K562 (cell line): ENCODE results near the gene JRKL. TPM values are rescaled to one million over a fixed set of nuclear protein-coding genes. Genes with fewer than 3 reads are reported as not detected.

ENCODE experiments used
- C11orf30 ChIP-seq: fragments of 450-650 bp; IDR thresholded peaks from 2 replicates; pipeline ENCODE4 v1.6.1; 2016; ENCODE audit warnings: low read depth, mild to moderate bottlenecking
- CEBPG ChIP-seq, 3 experiments: fragments of 200-800 bp in 1 of 3; sonication (Bioruptor generic) in 1 of 3; sonication (generic) in 1 of 3; formaldehyde crosslinking in 1 of 3; IDR thresholded peaks in 2 of 3; conservative IDR thresholded peaks in 1 of 3; 2 replicates each; pipeline versions ENCODE4 v1.6.1 to v1.8.0; 2016 to 2022; ENCODE audit warnings: missing compliant biosample characterization in 2 of 3, missing genetic modification characterization in 2 of 3, mild to moderate bottlenecking in 1 of 3, missing genetic modification reagents in 1 of 3
- E2F4 ChIP-seq: sonication (generic); formaldehyde crosslinking; IDR thresholded peaks from 2 replicates; pipeline ENCODE4 v1.8.0; 2022; ENCODE audit warnings: mild to moderate bottlenecking, low read depth, missing genetic modification reagents
- MAFG ChIP-seq: fragments of 450-650 bp; conservative IDR thresholded peaks from 2 replicates; pipeline ENCODE4 v1.6.1; 2016; ENCODE audit warnings: missing genetic modification characterization, missing compliant biosample characterization
- MCM5 ChIP-seq: fragments of 450-650 bp; IDR thresholded peaks from 2 replicates; pipeline ENCODE4 v1.6.1; 2016; ENCODE audit warnings: low read depth
- NFE2 ChIP-seq: IDR thresholded peaks from 2 replicates; pipeline ENCODE4 v1.6.1; 2014; ENCODE audit warnings: antibody characterized with exemption, low read depth
- PBX2 ChIP-seq, 2 experiments: IDR thresholded peaks in 1 of 2; conservative IDR thresholded peaks in 1 of 2; 2 replicates each; pipeline ENCODE4 v1.6.1; 2016; ENCODE audit warnings: low read depth in 2 of 2, mild to moderate bottlenecking in 1 of 2, missing compliant biosample characterization in 1 of 2, missing genetic modification characterization in 1 of 2, moderate library complexity in 1 of 2
- RFX1 ChIP-seq: fragments of 450-650 bp; IDR thresholded peaks from 2 replicates; pipeline ENCODE4 v1.6.1; 2016; ENCODE audit warnings: mild to moderate bottlenecking, moderate library complexity
- RHOXF2B ChIP-seq: fragments of 250-450 bp; sonication (Bioruptor Pico); conservative IDR thresholded peaks from 2 replicates; pipeline ENCODE4 v1.5.1; 2021
- SMARCE1 ChIP-seq: fragments of 450-650 bp; IDR thresholded peaks from 2 replicates; pipeline ENCODE4 v1.7.1; 2016; ENCODE audit warnings: mild to moderate bottlenecking
- TCF3 ChIP-seq: sonication (generic); formaldehyde crosslinking; IDR thresholded peaks from 2 replicates; pipeline ENCODE4 v1.4.0; 2020; ENCODE audit warnings: mild to moderate bottlenecking, missing genetic modification reagents
- ZC3H11A ChIP-seq: IDR thresholded peaks from 2 replicates; pipeline ENCODE4 v1.6.1; 2012; ENCODE audit warnings: low read depth, low read length, improper control_type of control experiment
- ZNF57 ChIP-seq: fragments of 450-650 bp; formaldehyde crosslinking; IDR thresholded peaks from 2 replicates; pipeline ENCODE4 v1.4.0; 2020; ENCODE audit warnings: mild to moderate bottlenecking, moderate library complexity
- ZNF644 ChIP-seq: fragments of 200-800 bp; sonication (Bioruptor generic); IDR thresholded peaks from 2 replicates; pipeline ENCODE4 v1.6.1; 2016; ENCODE audit warnings: low read depth, missing genetic modification characterization, missing compliant biosample characterization
- ZNF764 ChIP-seq: fragments of 250-450 bp; sonication (Bioruptor Pico); IDR thresholded peaks from 2 replicates; pipeline ENCODE4 v1.4.0; 2020; ENCODE audit warnings: low read depth, mild to moderate bottlenecking, moderate library complexity
- ZNF785 ChIP-seq: fragments of 250-450 bp; sonication (Bioruptor Pico); IDR thresholded peaks from 2 replicates; pipeline ENCODE4 v1.4.0; 2020; ENCODE audit warnings: mild to moderate bottlenecking
- polyA plus RNA-seq, 8 experiments: library from polyadenylated mRNA; depleted of rRNA in 4 of 8; stranded (reverse) in 5 of 8; unstranded in 3 of 8; fragments of >200 nt; fragmentation: Nextera tagmentation in 2 of 8; fragmentation: Illumina TruSeq in 1 of 8; extraction: Ambion mirVana in 2 of 8; extraction: Trizol in 1 of 8; gene quantifications; 2 replicates each; pipeline versions ENCODE4 v1.2.1 to v1.2.3, GENCODE V29; 2011 to 2014; ENCODE audit warnings: inconsistent platforms in 1 of 8, missing spikeins in 1 of 8
- total RNA-seq, 7 experiments: library from RNA; depleted of rRNA in 6 of 7; stranded (reverse); fragments of >200 nt in 6 of 7; fragmentation: Illumina TruSeq in 2 of 7; extraction: Trizol in 2 of 7; gene quantifications; 2 replicates each; pipeline versions ENCODE4 v1.2.1 to v1.2.3, GENCODE V29; 2011 to 2021; ENCODE audit warnings: low replicate concordance in 1 of 7
- TF ChIP-seq, protein P1 (sequence below): fragments of 450-650 bp; formaldehyde crosslinking; IDR thresholded peaks from 2 replicates; pipeline ENCODE4 v1.4.0; 2020; ENCODE audit warnings: mild to moderate bottlenecking, moderate library complexity
- TF ChIP-seq, protein P2 (sequence below): fragments of 450-650 bp; IDR thresholded peaks from 2 replicates; pipeline ENCODE4 v1.6.1; 2016
- TF ChIP-seq, protein P3 (sequence below): fragments of 450-650 bp; IDR thresholded peaks from 2 replicates; pipeline ENCODE4 v1.6.1; 2016; ENCODE audit warnings: borderline replicate concordance

JRKL gene
- total and polyA plus RNA-seq, 9 of the 15 experiments (the other 6 are each of a cell fraction or from before 2014, with no cell fraction given) = 4.5 to 14.8 (median 8.5) TPM

GRCh38 chr11:96393753-96394348 is 4.0 kb downstream of the JRKL start (continued):
- TF ChIP-seq, protein P1, sequence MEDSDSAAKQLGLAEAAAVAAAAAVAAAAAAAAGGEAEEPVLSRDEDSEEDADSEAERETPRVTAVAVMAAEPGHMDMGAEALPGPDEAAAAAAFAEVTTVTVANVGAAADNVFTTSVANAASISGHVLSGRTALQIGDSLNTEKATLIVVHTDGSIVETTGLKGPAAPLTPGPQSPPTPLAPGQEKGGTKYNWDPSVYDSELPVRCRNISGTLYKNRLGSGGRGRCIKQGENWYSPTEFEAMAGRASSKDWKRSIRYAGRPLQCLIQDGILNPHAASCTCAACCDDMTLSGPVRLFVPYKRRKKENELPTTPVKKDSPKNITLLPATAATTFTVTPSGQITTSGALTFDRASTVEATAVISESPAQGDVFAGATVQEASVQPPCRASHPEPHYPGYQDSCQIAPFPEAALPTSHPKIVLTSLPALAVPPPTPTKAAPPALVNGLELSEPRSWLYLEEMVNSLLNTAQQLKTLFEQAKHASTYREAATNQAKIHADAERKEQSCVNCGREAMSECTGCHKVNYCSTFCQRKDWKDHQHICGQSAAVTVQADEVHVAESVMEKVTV (CRISPR knock-in tag) = 0 out of 2 replicates have a peak, but pooled peaks have one; percentile 14
- no peak for TF ChIP-seq ZNF764 (CRISPR knock-in tag)
- no peak for TF ChIP-seq PBX2 (CRISPR knock-in tag; IDR thresholded peaks at IDR 0.05; ENCODE audit: low read depth)
- TF ChIP-seq PBX2 (tag; conservative IDR thresholded peaks at IDR 0.05; ENCODE audit: low read depth) = peak; percentile 88
- TF ChIP-seq NFE2 = peak; percentile 66
- no peak for TF ChIP-seq C11orf30
- no peak for TF ChIP-seq ZNF57
- no peak for TF ChIP-seq ZNF644 (tag)
- TF ChIP-seq TCF3 (CRISPR knock-in tag) = no peak
- TF ChIP-seq RHOXF2B (CRISPR knock-in tag) = no peak
- no peak for TF ChIP-seq CEBPG (CRISPR knock-in tag; IDR thresholded peaks at IDR 0.05)
- TF ChIP-seq CEBPG (tag; conservative IDR thresholded peaks at IDR 0.05 in 1 of 2, IDR thresholded peaks at IDR 0.05 in 1 of 2) = no peak
- TF ChIP-seq MAFG (tag) = 0 out of 2 replicates have a peak, but pooled peaks have one; percentile 33
- TF ChIP-seq, protein P2, sequence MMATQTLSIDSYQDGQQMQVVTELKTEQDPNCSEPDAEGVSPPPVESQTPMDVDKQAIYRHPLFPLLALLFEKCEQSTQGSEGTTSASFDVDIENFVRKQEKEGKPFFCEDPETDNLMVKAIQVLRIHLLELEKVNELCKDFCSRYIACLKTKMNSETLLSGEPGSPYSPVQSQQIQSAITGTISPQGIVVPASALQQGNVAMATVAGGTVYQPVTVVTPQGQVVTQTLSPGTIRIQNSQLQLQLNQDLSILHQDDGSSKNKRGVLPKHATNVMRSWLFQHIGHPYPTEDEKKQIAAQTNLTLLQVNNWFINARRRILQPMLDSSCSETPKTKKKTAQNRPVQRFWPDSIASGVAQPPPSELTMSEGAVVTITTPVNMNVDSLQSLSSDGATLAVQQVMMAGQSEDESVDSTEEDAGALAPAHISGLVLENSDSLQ = peak; percentile 57; the same call in 1 of the 2 replicates
- TF ChIP-seq SMARCE1 = no peak
- TF ChIP-seq, protein P3, sequence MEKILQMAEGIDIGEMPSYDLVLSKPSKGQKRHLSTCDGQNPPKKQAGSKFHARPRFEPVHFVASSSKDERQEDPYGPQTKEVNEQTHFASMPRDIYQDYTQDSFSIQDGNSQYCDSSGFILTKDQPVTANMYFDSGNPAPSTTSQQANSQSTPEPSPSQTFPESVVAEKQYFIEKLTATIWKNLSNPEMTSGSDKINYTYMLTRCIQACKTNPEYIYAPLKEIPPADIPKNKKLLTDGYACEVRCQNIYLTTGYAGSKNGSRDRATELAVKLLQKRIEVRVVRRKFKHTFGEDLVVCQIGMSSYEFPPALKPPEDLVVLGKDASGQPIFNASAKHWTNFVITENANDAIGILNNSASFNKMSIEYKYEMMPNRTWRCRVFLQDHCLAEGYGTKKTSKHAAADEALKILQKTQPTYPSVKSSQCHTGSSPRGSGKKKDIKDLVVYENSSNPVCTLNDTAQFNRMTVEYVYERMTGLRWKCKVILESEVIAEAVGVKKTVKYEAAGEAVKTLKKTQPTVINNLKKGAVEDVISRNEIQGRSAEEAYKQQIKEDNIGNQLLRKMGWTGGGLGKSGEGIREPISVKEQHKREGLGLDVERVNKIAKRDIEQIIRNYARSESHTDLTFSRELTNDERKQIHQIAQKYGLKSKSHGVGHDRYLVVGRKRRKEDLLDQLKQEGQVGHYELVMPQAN = no peak
- no peak for TF ChIP-seq ZNF785
- no peak for TF ChIP-seq E2F4
- TF ChIP-seq MCM5 = no peak
- TF ChIP-seq RFX1 = no peak
- TF ChIP-seq ZC3H11A = no peak
